Measurements from ENCODE around the gene ADPRH.

DNA sequence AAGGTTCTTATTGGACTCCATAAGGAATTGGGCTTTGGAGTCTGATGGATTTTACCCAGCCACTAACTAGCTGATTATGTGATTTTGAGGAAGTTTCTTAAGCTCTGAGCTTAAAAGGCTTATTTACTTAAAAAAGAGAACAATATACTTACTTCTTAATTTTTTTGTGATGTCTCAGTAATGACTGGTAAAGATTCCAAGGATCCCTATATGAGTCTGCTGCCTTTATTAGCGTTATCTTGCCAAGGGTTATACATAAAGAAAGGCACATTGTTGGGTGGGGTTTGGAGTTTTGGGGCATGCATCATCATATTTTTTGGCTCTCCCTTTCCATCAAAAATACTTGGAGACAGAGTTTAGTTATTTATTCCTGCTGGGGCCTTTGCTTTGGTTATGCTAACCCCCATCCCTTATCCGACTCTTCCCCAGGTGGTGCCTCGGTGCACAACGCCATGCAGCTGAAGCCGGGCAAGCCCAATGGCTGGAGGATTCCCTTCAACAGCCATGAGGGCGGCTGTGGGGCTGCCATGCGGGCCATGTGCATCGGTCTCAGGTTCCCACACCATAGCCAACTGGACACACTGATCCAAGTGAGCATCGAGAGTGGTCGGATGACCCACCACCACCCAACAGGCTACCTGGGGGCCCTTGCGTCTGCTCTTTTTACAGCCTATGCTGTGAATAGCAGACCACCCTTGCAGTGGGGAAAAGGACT is 6.7 kb downstream of the ADPRH start:
- TF ChIP-seq, protein P1, sequence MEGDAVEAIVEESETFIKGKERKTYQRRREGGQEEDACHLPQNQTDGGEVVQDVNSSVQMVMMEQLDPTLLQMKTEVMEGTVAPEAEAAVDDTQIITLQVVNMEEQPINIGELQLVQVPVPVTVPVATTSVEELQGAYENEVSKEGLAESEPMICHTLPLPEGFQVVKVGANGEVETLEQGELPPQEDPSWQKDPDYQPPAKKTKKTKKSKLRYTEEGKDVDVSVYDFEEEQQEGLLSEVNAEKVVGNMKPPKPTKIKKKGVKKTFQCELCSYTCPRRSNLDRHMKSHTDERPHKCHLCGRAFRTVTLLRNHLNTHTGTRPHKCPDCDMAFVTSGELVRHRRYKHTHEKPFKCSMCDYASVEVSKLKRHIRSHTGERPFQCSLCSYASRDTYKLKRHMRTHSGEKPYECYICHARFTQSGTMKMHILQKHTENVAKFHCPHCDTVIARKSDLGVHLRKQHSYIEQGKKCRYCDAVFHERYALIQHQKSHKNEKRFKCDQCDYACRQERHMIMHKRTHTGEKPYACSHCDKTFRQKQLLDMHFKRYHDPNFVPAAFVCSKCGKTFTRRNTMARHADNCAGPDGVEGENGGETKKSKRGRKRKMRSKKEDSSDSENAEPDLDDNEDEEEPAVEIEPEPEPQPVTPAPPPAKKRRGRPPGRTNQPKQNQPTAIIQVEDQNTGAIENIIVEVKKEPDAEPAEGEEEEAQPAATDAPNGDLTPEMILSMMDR (IDR thresholded peaks at IDR 0.05) = no peak
- no peak for TF ChIP-seq ZFX (IDR thresholded peaks at IDR 0.05; ENCODE audit: borderline replicate concordance)
